Cardiac fibroblast (primary cell): ENCODE data around the gene CDC42BPG.

ENCODE experiments used
- DNase-seq, 2 donors: peaks; one replicate each; pipeline versions ENCODE4 v3.0.0 to v3.0.0-alpha.2; 2010; ENCODE audit warnings: low read depth in 2 of 2
- H3K4me3 ChIP-seq, 2 donors: replicated peaks in 1 of 2; 1 replicate in 1 of 2; 2 replicates in 1 of 2; pipeline ENCODE4 v1.5.1; 2011; ENCODE audit warnings: low read depth in 2 of 2, low read length in 2 of 2, mild to moderate bottlenecking in 2 of 2, moderate library complexity in 1 of 2
- TF ChIP-seq, protein P1 (sequence below): IDR thresholded peaks from one replicate; pipeline ENCODE4 v1.5.1; 2011; ENCODE audit warnings: low read depth, mild to moderate bottlenecking, low read length, inconsistent platforms

Gene CDC42BPG

DNA sequence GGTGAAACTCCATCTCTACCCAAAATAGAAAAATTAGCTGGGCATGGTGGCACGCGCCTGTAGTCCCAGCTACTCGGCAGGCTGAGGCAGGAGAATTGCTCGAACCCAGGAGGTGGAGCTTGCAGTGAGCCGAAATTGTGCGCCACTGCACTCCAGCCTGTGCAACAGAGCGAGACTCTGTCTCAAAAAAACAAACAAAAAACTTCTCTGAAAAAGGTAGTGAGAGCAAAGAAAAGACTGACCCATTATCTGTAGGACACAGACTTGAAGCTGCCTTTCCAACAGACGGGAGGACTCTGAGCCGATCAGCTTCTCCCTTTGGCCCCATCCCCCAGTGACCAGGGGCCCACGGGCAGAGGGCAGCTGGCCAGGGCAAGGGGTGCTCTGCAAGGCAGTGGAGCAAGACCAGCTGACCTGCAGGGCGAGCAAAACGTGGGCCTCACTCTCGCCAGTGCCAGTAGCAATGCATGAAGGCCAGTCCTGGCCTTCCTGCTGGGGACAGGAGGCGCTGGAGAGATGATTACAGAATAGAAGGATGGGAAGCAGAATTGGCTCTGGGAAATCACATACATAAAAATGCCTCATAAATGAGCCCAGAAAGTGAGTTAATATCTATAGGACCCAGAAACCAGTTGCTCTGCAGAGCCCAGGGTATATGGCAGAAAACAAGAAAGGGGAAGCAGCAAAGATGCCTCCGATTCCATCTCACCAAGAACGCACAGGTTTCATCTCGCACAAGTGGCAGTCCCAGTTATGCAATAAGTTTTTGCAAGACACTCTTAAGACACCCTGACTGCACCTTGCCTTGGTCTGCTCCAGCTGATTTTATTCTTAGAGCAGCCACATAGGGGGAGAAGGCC lies 31.1 kb upstream of the CDC42BPG start:
- H3K4me3 ChIP-seq: peak overlapping the region in 1 of 2 donors; percentile 99
- DNase-seq: no peak
- TF ChIP-seq, protein P1, sequence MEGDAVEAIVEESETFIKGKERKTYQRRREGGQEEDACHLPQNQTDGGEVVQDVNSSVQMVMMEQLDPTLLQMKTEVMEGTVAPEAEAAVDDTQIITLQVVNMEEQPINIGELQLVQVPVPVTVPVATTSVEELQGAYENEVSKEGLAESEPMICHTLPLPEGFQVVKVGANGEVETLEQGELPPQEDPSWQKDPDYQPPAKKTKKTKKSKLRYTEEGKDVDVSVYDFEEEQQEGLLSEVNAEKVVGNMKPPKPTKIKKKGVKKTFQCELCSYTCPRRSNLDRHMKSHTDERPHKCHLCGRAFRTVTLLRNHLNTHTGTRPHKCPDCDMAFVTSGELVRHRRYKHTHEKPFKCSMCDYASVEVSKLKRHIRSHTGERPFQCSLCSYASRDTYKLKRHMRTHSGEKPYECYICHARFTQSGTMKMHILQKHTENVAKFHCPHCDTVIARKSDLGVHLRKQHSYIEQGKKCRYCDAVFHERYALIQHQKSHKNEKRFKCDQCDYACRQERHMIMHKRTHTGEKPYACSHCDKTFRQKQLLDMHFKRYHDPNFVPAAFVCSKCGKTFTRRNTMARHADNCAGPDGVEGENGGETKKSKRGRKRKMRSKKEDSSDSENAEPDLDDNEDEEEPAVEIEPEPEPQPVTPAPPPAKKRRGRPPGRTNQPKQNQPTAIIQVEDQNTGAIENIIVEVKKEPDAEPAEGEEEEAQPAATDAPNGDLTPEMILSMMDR: no peak

DNA sequence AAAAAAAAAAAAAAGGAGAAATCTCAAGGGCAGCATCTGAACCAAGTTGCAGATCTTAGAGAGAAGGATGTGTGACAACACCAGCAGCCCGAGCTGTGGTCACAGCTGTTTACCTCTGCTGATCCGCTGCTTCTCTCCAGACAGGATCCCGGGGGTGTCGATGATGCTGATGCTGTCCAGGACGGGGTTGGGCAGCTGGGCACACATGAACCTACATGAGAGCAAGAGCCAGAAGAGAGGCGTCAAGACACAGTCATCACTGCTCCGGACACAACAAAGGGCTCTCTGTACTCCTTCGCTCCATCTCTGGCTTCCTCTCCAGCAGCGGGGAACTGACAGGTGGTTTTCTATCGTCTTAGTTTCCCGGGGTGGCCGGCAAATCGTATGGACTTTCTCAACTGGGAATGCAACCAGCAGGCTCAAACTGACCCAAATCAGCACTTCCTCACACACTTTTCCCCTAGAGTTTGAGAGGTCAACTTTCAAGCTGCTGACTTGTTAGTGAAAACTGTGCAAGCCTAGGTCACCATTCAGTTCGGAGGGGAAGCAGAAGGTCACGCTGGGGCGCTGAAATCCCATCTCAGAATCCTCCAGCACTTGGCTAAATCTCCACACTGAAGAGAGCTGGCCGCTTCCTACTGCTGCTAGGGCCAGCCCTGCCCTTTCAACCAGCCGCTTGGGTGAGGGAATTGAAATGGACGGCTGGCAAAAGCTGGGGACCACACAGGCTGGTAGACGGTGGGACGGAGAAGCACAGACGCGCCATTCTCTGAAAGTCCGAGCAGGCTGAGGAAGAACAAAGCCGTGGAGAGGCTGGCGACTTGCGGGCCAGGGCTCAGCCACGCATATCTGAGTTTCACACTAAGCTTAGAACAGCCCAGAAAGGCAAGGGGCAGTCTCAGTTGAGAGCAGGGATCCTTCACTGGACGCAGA lies 30.1 kb upstream of the CDC42BPG start:
- TF ChIP-seq, protein P1: no peak
- DNase-seq: no peak

DNA sequence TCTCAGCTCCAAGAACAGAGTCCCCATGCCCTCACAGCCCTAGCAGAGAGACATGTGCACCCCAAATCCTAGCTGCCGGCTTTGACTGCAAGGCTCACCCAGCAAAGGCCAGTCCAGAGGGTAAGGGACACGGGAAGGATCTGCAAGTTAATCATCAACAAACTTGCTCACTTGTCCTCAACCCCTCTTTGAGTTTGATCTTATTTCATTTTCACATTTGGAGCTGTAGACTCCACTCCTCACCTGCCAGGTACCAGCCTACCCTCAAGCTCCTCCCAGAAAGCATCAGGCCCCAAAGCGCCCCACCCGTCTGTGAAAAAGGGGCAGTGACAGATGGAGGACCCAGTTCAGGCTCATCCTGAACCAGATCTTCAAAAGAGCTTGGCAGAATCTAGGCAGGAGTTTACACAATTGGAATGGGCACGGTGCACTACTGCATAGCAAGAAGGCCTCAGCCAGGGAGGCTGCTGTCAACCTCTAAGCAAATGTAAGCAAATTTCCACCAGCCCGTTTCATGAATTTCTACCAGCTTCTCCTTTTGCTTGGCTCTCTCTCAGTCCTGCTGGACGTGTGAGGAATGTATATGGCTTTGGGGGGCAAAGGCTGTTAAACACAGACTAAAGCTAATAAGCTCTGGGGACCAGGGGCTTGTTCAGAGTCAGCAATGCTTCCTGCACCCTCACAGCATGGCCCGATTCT lies 28.5 kb upstream of the CDC42BPG start:
- TF ChIP-seq, protein P1: no peak
- no peak for DNase-seq
- H3K4me3 ChIP-seq: no peak overlapping the region

More for the DNA sequence above, 30.1 kb upstream of the CDC42BPG start:
- H3K4me3 ChIP-seq: no peak overlapping the region

DNA sequence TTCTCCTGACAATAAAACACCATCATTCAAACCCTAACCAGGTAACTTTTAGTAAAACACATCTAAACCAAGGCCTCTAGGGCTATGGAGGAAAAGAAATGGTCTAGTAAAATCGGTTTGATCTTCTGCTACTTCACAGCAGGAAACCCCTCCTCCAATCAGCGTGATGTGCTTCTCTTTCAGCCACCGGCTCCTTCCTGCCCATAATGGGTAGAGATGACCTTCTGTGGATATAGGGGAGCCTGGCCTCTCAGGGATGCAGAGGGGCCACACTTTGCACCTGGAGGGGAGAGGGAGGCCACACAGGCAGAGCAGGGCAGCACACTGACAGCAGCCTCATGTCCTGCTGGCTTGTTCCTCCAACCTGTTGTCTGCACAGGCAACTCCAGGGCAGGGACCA lies 27.0 kb upstream of the CDC42BPG start:
- H3K4me3 ChIP-seq: no peak overlapping the region
- DNase-seq: no peak
- TF ChIP-seq, protein P1: no peak

DNA sequence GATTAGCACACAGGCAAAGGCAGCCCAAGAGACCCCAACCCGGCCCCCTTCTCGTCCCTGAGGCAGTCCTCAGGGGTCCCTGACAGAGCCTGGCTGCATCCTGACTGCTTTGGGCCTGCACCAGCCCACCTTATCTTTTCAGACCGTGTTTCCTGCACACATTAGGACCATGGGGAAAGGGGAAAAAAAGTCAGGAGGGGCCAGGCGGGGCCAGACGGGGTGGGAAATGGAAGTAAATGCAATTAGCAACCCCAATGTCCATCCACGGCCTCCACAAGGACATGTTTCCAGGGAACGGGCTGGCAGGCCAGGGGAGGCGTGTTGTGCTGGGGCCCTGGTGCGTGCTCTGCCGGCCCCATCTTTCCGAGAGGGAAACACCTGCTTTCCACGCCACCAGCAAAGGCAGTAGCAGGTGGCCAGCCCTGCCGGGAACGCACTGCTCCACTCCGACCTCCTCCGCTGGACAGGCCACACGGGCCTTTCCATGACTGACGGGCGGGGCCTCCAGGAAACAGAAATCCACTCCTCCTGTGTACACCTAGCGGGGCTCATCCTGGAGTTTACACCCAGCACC lies 26.5 kb upstream of the CDC42BPG start:
- DNase-seq: no peak
- TF ChIP-seq, protein P1: no peak
- H3K4me3 ChIP-seq: no peak overlapping the region

DNA sequence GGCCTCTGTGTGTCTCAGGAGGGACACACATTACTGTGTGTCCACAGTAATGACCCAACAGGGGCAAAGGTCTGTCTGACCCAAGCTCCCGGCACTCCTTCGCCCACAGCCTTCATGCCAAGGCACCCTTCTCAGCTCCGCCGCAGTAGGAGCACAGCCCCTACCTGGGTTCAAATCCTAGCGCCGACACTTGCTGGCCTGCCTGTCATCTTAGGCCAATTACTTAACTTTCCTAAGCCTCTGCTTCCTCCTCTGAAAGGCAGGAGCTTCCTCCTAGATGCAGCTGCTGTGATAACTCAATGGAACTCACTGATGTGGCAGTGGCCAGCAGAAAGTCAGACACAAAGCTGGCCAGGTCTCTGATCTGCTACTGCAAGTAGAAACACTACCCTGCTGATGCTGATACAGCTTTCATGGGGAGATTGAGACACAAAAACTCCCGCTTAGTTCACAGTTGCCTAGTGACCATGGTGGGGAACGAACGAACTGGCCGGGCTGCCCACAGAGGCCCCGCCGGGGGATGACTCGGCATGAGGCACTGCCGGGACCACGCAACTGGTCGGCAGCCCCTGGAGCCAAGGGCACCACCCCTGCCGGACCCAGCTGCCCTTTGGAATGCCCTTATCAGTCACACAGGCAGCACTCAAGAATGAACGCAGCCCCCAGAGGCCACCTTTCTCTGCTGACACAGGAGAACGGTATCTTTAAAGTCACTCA lies 25.9 kb upstream of the CDC42BPG start:
- no peak overlapping the region for H3K4me3 ChIP-seq
- TF ChIP-seq, protein P1: no peak
- peak; percentile 70 to 88 for DNase-seq
